NAMALWA (cell line): Measurements from ENCODE around the gene PAK3.
A peak's percentile ranks its signal among the peaks of the same experiment; 100 is the strongest.

Source experiments
- DNase-seq: peaks from one replicate; pipeline ENCODE4 v3.0.0-alpha.2; 2015; ENCODE audit warnings: low spot score

Gene PAK3

GRCh38 chrX:111095974-111096895 is at the start of gene PAK3:
TSS of gene PAK3 (plus strand) at chrX:111096191. CDS start at chrX:111123104, 26,913 bp downstream.
- no peak for DNase-seq

- DNase-seq = no peak
These were observed 48.4 kb upstream of the PAK3 start for GRCh38 chrX:111047575-111047974.

- DNase-seq = no peak
These were observed 43.5 kb upstream of the PAK3 start for GRCh38 chrX:111052478-111052877.

GRCh38 chrX:111071542-111072277 is 24.3 kb upstream of the PAK3 start:
- no peak for DNase-seq

- DNase-seq = no peak
These were observed 12.9 kb upstream of the PAK3 start for GRCh38 chrX:111083081-111083480.

- DNase-seq = no peak
These were observed 9.4 kb upstream of the PAK3 start for GRCh38 chrX:111086591-111087006.

GRCh38 chrX:111088628-111089027 is 7.4 kb upstream of the PAK3 start:
- no peak for DNase-seq

GRCh38 chrX:111090458-111090857 is 5.5 kb upstream of the PAK3 start:
- no peak for DNase-seq

GRCh38 chrX:111098874-111099273 is 2.9 kb downstream of the PAK3 start:
- DNase-seq = peak; percentile 33

- DNase-seq = peak; percentile 49
These were observed 4.2 kb downstream of the PAK3 start for GRCh38 chrX:111100191-111100590.

- DNase-seq = no peak
These were observed 5.6 kb downstream of the PAK3 start for GRCh38 chrX:111101580-111101979.

- no peak for DNase-seq
These were observed 6.6 kb downstream of the PAK3 start for GRCh38 chrX:111102636-111103035.

GRCh38 chrX:111103246-111103645 is 7.3 kb downstream of the PAK3 start:
- DNase-seq = no peak

GRCh38 chrX:111110098-111110775 is 14.2 kb downstream of the PAK3 start:
- no peak for DNase-seq

- no peak for DNase-seq
These were observed 18.8 kb downstream of the PAK3 start for GRCh38 chrX:111114806-111115205.

- DNase-seq = no peak
These were observed 20.7 kb downstream of the PAK3 start for GRCh38 chrX:111116666-111117065.

- DNase-seq = no peak
These were observed 23.4 kb downstream of the PAK3 start for GRCh38 chrX:111119341-111119740.

GRCh38 chrX:111123125-111123524 is 27.1 kb downstream of the PAK3 start:
- no peak for DNase-seq

GRCh38 chrX:111123606-111124179 is 27.7 kb downstream of the PAK3 start:
- no peak for DNase-seq

- no peak for DNase-seq
These were observed 28.4 kb downstream of the PAK3 start for GRCh38 chrX:111124418-111124817.

GRCh38 chrX:111127038-111127437 is 31.0 kb downstream of the PAK3 start:
- DNase-seq = no peak

GRCh38 chrX:111129921-111130320 is 33.9 kb downstream of the PAK3 start:
- no peak for DNase-seq
